Thoracic aorta (tissue), 2 donors: ENCODE results near the gene SMS. TPM values are rescaled to one million over a fixed set of nuclear protein-coding genes. Genes with fewer than 3 reads are reported as not detected.

ENCODE experiments used
- ATAC-seq: fragments of 150-250 bp; one replicate; pipeline ENCODE4 v1.8.0; 2017; ENCODE audit warnings: low read depth; ENCODE audit not compliant: insufficient number of reproducible peaks, low FRiP score
- DNase-seq: peaks from one replicate; pipeline ENCODE4 v3.0.0-alpha.2; 2020; ENCODE audit warnings: low spot score
- H3K27ac ChIP-seq, 2 donors: fragments of 200-600 bp; sonication (generic); 1 replicate in 1 of 2; 2 replicates in 1 of 2; pipeline ENCODE4 v1.5.1; 2016; ENCODE audit warnings: mild to moderate bottlenecking in 2 of 2, moderate library complexity in 2 of 2
- H3K27me3 ChIP-seq: fragments of 200-600 bp; sonication (generic); replicated peaks from 2 replicates; pipeline ENCODE4 v1.6.0; 2016; ENCODE audit warnings: mild to moderate bottlenecking; ENCODE audit not compliant: insufficient read depth
- H3K36me3 ChIP-seq: fragments of 200-600 bp; sonication (generic); one replicate; pipeline ENCODE4 v1.5.1; 2016
- H3K4me1 ChIP-seq, 2 donors: fragments of 200-600 bp; sonication (generic); 1 replicate in 1 of 2; 2 replicates in 1 of 2; pipeline versions ENCODE4 v1.5.1 to v1.6.0; 2016; ENCODE audit warnings: low read depth in 2 of 2, mild to moderate bottlenecking in 1 of 2; ENCODE audit not compliant: control insufficient read depth in 1 of 2
- H3K4me3 ChIP-seq: fragments of 200-600 bp; sonication (generic); 2 replicates; pipeline ENCODE4 v1.5.1; 2016; ENCODE audit warnings: mild to moderate bottlenecking
- H3K9me3 ChIP-seq: fragments of 200-600 bp; sonication (generic); 2 replicates; pipeline ENCODE4 v1.5.1; 2016
- CTCF ChIP-seq: fragments of 200-600 bp; sonication (generic); IDR thresholded peaks from one replicate; pipeline ENCODE4 v1.5.1; 2019; ENCODE audit warnings: antibody characterized with exemption
- total RNA-seq, 2 donors: library from RNA; depleted of rRNA; stranded (reverse); fragments of >200 nt; gene quantifications; one replicate each; pipeline versions ENCODE4 v1.1.0 to v1.2.3, GENCODE V29; 2016

The SMS gene
- total RNA-seq, 2 donors from 2014 or later = 37.8 to 61.6 TPM

GRCh38 chrX:21958187-21958586, 17.7 kb downstream of the SMS start:
- Histone ChIP-seq H3K4me3 (no peak overlapping the region), H3K27ac (no peak overlapping the region), H3K36me3 (no peaks in the 10 kb centered on the region), H3K4me1 (peaks cover 0 to 50% of the 10 kb centered on the region in 2 donors), H3K27me3 (no peaks in the 10 kb centered on the region), H3K9me3 (no peaks in the 10 kb centered on the region)
- no peak for TF ChIP-seq CTCF
- DNase-seq (no peak), ATAC-seq (no peak)

GRCh38 chrX:21958916-21959315, 18.4 kb downstream of the SMS start:
- H3K4me3 ChIP-seq = no peak overlapping the region
- no peaks in the 10 kb centered on the region for H3K9me3 ChIP-seq
- H3K27ac ChIP-seq = no peak overlapping the region
- no peak for ATAC-seq
- no peaks in the 10 kb centered on the region for H3K27me3 ChIP-seq
- H3K36me3 ChIP-seq = no peaks in the 10 kb centered on the region
- H3K4me1 ChIP-seq = peaks cover 0 to 50% of the 10 kb centered on the region in 2 donors
- TF ChIP-seq CTCF = no peak
- DNase-seq = no peak

GRCh38 chrX:21959362-21960051, 19.0 kb downstream of the SMS start:
- no peaks in the 10 kb centered on the region for H3K27me3 ChIP-seq
- H3K27ac ChIP-seq = no peak overlapping the region
- no peaks in the 10 kb centered on the region for H3K9me3 ChIP-seq
- H3K4me1 ChIP-seq = peaks cover 3 to 50% of the 10 kb centered on the region in 2 donors
- DNase-seq (no peak), ATAC-seq (no peak)
- H3K4me3 ChIP-seq = no peak overlapping the region
- no peaks in the 10 kb centered on the region for H3K36me3 ChIP-seq
- TF ChIP-seq CTCF = no peak

- H3K27ac ChIP-seq = peak overlapping the region in 1 of 2 donors; percentile 44
- no peak for DNase-seq
- no peak for ATAC-seq
- no peak overlapping the region for H3K4me3 ChIP-seq
- TF ChIP-seq CTCF = no peak
- H3K4me1 ChIP-seq = peaks cover 3 to 42% of the 10 kb centered on the region in 2 donors
- H3K27me3 ChIP-seq = no peaks in the 10 kb centered on the region
- no peaks in the 10 kb centered on the region for H3K9me3 ChIP-seq
- no peaks in the 10 kb centered on the region for H3K36me3 ChIP-seq
Measured at GRCh38 chrX:21960569-21961541, 20.3 kb downstream of the SMS start.

GRCh38 chrX:21962361-21962760, 21.9 kb downstream of the SMS start:
- Histone ChIP-seq H3K4me3 (no peak overlapping the region), H3K36me3 (no peaks in the 10 kb centered on the region), H3K9me3 (no peaks in the 10 kb centered on the region), H3K4me1 (peaks cover 3 to 42% of the 10 kb centered on the region in 2 donors), H3K27ac (no peak overlapping the region), H3K27me3 (no peaks in the 10 kb centered on the region)
- TF ChIP-seq CTCF = no peak
- ATAC-seq = no peak
- DNase-seq = no peak
